Fibroblast of skin of abdomen (primary cell): ENCODE results near the gene FAM169A.
"Not testable (repeated sequence)": the region's sequence is repeated elsewhere in the genome, so short reads cannot be mapped to it uniquely, and the experiment has no call there.

ENCODE experiments used
- DNase-seq: peaks from one replicate; pipeline ENCODE4 v3.0.0-alpha.2; 2013

Gene FAM169A

DNA sequence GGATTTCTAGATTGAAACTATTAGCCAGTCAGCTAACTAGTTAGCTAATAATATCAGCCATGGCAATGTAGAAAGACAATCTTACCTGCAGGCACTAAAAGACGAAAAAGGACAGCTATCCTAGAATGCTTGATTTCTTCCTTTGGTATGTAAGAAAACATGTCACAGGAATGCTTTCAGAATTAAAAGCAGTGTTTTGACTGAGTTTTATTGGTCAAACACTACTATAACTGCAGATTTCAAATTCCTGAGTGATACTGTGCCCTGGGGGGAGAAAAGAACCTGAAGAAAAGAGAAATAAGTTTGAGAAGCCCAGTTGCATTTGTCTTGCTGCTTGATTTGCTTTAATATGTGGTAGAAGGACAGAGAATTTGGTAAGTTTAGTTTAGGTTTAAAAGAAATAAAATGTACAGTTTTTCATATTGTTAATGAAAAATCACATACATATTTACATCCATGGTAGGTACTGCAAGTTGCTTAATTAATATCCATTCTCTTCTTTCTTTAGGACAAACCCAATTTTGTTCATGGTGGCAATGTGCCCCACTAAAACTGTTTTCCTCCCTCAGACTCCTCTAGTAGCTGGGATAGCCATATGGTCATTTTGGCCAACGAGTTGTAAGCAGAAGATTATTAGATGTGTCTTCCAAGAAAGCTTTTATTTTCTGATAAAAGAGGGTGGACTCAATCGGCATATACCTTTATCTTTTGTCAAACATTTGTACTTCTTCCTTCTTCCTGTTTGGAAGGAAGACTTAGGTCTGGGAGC, 4.3 kb upstream of the FAM169A start:
- no peak for DNase-seq

DNA sequence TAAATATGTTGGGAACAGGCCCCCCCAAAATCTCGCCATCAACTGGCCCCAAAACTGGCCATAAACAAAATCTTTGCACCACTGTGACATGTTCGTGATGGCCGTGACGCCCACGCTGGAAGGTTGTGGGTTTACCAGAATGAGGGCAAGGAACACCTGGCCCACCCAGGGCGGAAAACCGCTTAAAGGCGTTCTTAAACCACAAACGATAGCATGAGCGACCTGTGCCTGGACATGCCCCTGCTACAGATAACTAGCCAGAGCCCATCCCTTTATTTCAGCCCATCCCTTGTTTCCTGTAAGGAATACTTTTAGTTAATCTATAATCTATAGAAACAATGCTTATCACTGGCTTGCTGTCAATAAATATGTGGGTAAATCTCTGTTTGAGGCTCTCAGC, 3.2 kb upstream of the FAM169A start:
- not testable (repeated sequence) for DNase-seq

DNA sequence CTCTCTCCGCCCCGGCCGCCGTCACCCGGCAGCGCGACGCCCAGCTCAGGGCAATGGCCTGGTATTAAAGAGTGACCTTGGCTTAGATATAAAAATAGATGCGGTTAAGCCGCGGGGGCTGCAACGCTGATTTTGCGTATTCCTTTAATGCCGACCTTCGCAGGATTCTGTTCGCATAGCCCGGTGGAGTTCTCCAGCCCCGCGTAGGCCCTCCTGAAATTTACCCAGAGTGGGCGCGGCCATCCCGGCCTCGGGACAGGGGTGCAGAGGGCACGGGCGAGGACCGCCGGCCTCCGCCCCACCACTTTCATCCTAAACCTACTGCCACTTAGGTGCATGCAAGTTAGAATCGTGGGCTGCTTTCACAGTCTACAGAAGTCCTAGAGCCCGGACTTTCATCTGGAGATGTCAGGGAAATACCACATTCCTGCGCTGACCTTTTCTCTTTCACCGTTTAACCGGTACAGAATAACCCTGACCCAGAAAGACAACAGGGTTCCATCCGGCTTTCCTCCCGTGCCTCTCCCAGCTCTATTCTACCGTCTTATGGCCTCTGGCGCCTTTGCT, 492 bp upstream of the FAM169A start:
- DNase-seq = no peak

DNA sequence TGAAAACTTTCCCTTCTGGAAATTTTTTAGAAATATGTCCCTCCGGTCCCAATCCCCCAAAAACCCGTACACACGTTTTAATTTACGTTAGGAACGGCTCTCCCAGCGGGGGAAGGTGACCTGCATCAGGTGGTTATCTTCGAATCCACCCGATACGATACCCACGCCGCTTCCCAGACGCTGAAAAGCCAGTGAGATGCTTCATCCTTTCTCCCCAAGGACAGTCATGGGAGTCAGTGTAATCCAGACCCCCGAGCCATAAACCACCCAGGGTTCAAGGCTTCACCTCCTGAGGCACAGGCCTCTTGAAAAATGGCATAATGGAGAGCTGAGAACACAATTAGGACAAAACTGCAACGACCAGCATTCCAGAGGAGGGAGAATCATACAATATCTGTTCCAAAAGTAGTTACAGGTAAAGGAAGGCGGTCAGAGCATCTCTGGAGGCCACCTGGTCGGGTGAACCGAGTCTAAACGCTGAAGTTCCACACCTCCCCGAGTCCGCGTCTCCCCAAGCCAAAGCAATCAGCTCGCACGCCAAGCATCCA, 857 bp downstream of the FAM169A start:
- DNase-seq = no peak

DNA sequence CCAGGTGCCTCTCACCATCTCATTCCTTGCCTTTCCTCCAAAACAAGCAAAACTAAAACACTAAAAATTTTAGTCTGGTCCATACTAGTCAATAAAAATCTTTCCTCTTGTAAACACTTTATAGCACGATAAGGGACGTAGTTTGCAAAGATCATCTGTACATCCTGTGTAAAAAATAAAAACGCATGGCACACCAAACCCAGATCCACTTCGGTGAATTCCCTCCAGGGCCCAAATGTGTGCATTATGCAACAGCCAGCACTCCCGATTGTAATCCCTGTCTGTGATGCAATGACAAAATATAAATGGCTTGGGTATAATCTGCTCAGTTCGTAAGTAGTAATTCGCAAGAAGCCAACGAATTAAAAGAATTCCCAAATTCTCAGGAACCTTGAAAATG, 1.4 kb downstream of the FAM169A start:
- no peak for DNase-seq

DNA sequence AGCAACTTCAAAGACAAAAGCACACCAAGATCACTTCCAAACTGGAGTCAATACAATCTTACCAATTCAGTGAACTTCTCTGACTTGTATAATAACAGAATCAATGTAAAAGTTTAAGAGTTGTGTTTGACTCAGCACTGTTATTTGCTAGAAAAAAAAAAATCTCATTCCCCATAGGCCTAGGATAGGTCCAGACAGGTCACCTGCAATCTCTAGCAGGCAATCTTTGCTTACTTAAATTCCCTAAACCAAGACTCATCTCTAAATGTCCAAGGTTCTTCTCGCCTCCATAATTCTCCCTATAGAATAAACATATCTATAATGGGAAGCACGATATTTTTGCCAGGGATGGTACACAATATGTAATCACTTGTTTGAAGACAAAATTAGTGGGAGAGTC, 2.5 kb downstream of the FAM169A start:
- no peak for DNase-seq

DNA sequence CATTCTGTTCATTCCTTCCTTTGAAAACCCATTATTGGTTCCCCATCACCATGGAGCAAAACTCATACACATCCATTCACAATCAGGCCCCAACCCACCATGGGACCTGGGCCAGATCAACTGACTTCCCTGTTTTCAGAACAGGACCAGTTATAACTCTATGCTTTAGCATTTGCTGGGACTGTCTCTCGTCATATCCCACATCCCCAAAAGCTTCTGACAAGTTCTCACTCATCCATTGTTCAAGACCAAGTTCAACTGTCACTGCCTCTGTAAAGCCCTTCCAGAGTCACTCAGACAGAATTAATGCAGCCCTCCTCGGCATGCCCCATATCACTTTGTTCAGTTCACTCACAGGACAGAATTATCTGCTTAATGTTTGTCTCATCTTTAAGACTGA, 4.0 kb downstream of the FAM169A start:
- no peak for DNase-seq

DNA sequence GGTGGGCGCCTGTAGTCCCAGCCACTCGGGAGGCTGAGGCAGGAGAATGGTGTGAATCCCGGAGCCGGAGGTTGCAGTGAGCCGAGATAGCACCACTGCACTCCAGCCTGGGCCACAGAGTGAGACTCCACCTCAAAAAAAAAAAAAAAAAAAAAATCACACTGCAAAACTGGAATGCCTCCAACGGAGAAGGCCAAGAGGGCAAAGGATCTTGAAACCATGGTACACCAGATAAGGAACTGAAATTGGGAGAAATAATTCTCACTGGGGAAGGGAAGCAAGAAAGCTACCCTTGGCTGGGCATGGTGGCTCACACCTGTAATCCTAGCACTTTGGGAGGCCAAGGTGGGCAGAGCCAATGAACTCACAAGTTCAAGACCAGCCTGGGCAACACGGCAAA, 9.2 kb downstream of the FAM169A start:
- not testable (repeated sequence) for DNase-seq

DNA sequence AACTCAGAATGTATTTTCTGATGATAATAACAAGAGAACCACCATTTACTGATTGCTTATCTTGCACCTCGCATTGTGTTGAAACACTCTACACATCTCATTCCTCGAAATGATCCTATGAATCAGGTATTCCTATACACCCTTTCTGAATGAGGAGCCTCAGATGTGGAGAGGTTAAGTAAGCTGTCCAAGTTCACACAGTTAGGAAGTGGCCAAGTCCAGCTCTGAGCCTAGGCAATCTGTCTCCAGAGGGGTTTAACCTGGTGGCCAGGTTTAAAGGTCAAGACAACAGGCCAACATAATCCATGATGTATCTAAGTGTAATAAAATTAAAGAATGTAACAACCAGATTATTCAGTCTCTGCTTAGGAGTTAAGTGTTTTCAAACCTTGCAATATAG, 12.9 kb downstream of the FAM169A start:
- no peak for DNase-seq

DNA sequence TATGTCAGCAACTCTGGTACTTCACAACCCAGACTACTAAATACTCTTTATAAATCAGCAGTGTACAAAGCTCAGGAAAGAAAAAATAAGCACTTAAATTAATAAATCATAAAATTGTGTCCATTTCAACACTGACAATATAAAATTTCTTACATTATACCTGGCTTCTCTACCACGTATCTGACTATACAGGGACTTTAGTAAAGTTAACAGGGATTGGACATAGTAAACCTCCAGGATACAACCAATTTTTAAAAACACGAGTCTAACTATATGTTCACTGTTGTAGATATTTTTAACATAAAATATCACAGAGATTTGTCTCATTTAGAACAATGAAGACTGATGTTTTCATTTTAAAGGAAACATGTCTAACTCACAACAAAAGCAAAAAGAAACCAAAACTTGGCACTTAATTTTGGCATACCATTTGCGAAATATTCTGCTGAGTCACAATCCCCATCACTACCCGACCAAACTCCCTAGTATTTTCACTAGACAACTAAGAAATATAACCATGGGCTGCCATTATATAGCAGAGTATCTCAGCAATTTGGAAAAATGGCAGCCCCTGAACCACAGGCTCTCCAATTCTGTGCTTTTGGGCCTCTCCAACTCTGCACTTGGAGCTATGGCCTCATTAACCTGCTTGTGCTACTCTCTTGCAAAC, 14.4 kb downstream of the FAM169A start:
- DNase-seq = peak; percentile 26

DNA sequence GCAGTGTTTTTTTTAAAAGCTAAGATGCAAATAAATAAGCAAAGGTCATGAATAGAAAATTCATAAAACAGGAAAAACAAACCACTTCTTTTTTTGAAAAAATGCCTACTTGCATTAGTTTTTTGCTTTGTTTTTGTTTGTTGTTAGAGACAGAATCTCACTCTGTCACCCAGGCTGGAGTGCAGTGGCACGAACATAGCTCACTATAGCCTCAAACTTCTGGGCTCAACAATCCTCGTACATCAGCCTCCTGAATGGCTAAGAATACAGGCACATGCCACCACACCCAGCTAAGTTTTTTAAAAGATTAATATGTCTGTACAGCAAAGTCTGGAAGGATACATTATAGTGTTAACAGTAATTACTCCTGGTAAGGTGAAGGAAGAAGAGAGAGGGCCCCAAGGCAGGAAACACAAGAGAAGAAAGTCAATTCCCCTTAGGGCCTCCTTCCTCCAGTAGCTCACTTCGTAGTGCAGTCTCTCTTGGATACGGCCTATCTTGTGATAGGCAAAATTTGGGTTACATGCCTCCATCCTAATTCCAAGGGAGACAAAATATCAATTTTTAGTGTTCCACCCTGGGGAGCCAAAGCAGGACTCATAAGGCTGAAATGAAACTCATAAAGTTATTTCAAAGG, 15.3 kb downstream of the FAM169A start:
- no peak for DNase-seq

DNA sequence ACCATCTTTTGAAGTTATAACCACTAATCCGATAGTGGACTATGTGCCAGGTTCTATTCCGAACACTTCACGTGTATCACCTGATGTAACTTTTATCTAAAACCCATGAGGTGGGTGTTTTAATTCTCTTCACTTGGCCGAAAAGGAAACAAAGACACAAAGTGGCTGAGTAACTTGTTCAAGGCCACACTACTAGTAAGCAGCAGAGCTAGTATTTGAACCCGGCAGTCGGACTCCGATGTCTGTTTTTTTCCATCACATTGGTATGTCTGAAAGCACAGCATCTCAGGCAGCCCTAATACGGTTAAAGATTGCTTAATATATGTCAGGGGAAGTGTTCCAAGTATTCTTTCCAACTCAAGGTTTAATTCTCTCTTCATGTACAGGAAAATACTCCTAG, 16.2 kb downstream of the FAM169A start:
- DNase-seq = no peak

DNA sequence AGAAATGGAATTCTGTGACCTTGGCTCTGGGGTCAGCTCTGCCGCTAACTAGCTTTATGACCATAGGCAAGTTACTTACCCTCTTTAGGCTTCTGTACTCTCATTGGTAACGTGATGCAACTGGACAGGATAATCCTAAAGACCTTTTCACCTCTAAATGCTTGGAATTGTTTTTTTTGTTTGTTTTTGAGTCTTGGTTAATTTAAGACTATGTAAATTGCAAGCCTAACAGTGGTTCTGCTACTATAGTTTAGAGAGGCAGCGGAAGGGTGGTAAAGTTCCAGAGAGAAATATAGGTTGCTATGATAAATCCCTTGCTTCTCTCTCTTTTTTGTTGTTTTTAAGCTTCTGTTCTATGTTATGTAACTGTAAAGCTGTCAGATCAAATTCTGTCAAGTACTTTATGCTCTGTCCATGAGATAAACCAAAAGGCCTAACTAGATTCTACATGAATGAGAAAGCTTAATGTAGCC, 17.6 kb downstream of the FAM169A start:
- no peak for DNase-seq

DNA sequence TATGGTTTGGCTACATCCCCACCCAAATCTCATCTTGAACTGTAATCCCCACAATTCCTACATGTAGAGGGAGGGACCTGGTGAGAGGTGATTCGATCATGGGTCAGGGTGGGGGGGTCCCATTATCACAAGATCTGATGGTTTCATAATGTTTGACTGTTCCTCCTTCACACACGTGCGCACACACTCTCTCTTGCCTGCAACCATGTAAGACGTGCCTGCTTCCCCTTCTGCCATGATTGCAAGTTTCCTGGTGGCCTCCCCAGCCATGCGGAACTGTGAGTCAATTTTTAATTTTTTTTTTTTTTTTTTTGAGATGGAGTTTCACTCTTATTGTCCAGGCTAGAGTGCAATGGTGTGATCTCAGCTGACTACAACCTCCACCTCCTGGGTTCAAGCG, 27.0 kb downstream of the FAM169A start:
- no peak for DNase-seq

DNA sequence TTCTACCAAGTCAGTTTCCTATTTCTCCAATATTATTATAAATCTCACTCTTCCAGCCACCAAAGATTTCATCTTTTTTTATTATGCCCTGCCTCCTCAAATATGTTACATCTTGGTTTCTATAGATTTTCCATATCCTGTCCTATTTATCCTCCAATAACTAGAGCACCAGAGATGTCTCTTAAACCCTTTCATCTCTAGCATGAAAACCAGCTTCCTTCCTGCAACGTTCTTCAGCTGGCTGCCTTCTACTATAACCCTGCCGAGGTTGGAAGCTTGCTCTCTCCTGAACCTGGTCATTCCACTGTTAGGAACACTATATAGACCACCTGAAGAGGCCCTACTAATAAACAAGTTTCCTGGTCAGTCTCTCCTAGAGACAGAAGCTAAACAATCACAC, 27.9 kb downstream of the FAM169A start:
- no peak for DNase-seq

DNA sequence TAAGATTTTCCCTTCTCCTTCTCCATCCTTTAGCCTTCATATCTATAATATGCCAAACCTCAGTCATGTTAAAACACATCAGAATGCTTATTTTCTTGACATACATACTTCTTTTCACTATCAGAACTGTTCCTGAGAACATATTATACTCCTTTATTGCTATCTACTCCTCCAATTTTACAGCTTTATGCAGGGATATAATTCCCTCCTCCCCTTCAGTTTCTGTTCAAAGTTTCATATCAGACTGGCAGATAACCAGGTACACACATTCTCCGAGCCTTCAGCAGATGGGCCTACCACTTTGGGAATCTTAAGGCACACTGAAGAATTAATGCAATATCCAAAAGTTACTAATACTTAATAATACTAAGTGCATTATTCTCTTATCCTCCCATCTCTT, 29.1 kb downstream of the FAM169A start:
- no peak for DNase-seq

DNA sequence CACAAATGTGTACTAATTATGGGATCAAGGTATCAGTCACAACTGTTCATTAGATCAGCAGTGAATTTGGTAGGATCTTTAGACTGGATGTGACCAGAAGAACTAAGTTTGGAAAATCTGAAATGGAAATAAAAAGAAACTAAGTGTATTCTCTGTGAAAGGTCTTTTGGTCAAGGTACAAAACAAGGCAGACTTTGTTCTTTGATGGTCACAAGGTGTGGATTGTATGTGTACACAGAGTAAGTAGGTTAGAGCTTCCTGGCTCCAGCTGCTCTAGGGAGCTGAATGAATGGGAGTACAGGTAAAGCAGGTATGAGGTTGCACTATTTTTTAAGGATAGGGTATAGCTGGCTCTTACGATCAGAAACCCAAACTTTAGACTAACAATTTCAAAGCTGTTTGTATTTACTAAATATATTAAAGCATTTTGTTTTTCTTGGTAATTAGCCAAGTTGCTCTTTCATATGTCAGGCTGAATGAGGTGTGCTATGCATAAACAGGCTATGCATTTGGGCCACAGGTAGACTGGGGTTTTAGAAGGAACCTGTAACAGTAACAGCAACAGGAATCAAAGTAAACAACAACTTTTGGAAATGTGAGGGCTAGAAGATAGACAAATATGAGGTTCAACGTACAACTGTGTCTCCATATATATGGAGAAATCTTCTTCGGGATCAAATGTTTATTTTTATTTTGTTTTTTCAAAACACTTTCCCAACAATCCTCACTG, 32.5 kb downstream of the FAM169A start:
- no peak for DNase-seq

DNA sequence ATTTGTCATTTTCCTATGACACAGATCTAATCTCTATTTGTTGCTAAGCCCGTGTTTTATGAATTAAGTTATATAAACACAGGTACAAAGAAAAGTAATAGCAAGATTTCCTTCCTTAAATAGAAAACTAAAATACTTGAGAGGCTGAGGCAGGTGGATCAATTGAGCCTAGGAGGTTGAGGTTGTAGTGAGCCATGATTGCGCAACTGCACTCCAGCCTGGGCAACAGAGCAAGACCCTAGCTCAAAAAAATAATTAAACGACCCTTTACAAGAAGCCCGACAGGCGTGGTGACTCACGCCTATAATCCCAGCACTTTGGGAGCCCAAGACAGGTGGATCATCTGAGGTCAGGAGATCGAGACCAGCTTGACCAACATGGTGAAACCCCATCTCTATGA, 36.8 kb downstream of the FAM169A start:
- no peak for DNase-seq

DNA sequence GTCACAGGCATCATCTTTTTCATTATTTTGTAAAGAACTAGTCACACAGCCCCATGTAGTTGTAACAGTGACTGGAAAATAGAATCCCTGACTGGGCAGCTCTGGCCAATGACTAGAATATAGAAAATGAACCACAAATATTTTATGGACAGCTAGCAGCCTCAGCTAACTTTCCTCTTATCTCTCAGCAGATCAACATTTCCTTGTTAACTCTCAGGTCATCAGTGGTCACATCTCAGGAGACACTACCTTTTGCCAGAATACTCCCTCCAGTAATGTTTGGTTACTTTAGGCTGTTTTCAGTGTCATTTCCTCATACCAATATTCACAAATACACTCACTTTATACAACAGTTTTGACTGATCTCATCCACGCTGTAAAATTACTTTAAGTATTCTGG, 43.9 kb downstream of the FAM169A start:
- DNase-seq = no peak

DNA sequence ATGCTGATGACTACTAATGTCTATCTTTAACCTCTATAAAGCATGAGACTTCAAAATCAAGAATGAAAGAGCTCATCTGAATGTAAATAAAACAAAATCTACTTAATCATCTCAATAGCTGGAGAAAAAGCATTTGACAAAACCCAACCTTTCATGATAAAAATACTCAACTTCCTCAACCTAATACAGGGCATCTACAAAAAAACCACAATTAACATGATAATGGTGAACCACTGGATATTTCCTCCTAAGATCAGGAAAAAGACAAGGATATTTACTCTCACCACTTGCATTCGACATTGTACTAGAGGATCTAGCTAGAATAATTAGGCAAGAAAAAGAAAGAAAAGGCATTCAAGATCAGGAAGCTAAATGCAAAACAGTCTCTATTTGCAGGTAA, 49.3 kb downstream of the FAM169A start:
- no peak for DNase-seq

DNA sequence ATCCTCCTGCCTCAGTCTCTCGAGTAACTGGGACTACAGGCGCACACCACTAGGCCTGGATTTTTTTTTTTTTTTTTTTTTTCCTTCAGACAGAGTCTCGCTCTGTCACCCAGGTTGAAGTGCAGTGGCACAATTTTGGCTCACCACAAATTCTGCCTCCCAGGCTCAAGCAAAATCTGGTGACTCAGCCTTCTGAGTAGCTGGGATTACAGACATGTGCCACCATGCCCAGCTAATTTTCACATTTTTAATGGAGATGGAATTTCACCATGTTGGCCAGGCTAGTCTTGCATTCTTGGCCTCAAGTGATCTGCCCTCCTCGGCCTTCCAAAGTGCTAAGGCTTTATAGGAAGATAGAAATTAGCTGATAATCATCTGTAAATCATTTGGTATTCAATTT, 55.3 kb downstream of the FAM169A start:
- no peak for DNase-seq

DNA sequence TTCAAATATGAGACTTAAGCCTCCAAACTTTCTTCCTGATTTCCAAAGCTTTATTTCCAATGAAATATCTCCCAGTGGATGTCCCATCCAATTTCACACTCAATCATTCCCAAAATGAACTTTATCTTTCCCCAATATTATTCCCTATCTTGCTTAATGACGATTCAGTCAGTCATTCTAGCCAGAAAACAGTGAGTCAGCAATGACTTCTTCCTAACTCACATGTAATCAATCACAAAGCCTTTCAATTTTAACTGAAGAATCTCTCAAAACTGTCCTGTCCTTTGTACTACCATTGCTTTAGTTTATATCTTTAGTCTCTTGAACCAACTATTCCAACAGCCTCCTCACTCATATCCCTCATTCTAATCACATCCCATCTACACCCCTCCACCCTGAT, 64.2 kb downstream of the FAM169A start:
- peak; percentile 36 for DNase-seq

DNA sequence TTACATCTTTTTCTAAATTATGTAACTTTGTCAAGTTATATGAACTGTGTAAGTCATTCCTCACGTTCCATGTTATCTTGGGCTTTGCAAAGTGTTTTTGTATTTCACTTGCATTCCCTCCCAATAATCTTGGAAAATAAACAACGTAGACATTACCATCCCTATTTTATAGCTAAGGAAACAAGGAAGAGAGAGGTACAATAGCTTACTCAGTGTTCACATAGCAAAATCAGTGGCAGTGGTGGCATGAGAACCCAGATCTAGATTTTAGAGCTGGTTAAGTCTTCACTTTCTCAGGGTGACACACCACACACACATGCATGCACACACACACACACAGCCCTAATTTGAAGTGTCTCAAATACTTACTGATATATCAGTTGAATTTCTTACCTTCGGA, 65.0 kb downstream of the FAM169A start:
- DNase-seq = no peak
